ENCODE measurements around the gene PUS7.
"Not testable (repeated sequence)": the region's sequence is repeated elsewhere in the genome, so short reads cannot be mapped to it uniquely, and the experiment has no call there.

PUS7 gene

GRCh38 chr7:105444342-105444987 lies 77.6 kb downstream of the PUS7 start:
- no peak for DNase-seq (ENCODE audit: low read depth in 3 of 3)

GRCh38 chr7:105442214-105442613 lies 79.9 kb downstream of the PUS7 start:
- DNase-seq (ENCODE audit: low read depth in 3 of 3), result not testable (repeated sequence)

GRCh38 chr7:105439174-105439893 lies 82.7 kb downstream of the PUS7 start:
- peak in 1 of 3 experiments; percentile 9 for DNase-seq (ENCODE audit: low read depth in 3 of 3)

- no peak for DNase-seq (ENCODE audit: low read depth in 3 of 3)
These were observed 83.3 kb downstream of the PUS7 start for GRCh38 chr7:105438847-105439173.

- DNase-seq (ENCODE audit: low read depth in 3 of 3), result no peak
These were observed 83.8 kb downstream of the PUS7 start for GRCh38 chr7:105438254-105438653.

GRCh38 chr7:105437356-105437755 lies 84.7 kb downstream of the PUS7 start:
- DNase-seq (ENCODE audit: low read depth in 3 of 3), result not testable (repeated sequence)

- DNase-seq (ENCODE audit: low read depth in 3 of 3), result peak in 2 of 3 experiments; percentile 18 to 26
These were observed 92.1 kb downstream of the PUS7 start for GRCh38 chr7:105429746-105430612.

- no peak for DNase-seq (ENCODE audit: low read depth in 3 of 3)
These were observed 95.4 kb downstream of the PUS7 start for GRCh38 chr7:105426606-105427146.

- DNase-seq (ENCODE audit: low read depth in 3 of 3), result no peak
These were observed 98.1 kb downstream of the PUS7 start for GRCh38 chr7:105423987-105424386.

- DNase-seq (ENCODE audit: low read depth in 3 of 3), result no peak
These were observed 108.1 kb downstream of the PUS7 start for GRCh38 chr7:105413887-105414437.

GRCh38 chr7:105410774-105411173 lies 111.3 kb downstream of the PUS7 start:
- not testable (repeated sequence) for DNase-seq (ENCODE audit: low read depth in 3 of 3)

GRCh38 chr7:105409775-105410174 lies 112.3 kb downstream of the PUS7 start:
- DNase-seq (ENCODE audit: low read depth in 3 of 3), result not testable (repeated sequence)

- no peak for DNase-seq (ENCODE audit: low read depth in 3 of 3)
These were observed 113.2 kb downstream of the PUS7 start for GRCh38 chr7:105408791-105409410.

All from stimulated activated CD4-positive, alpha-beta T cell treated with anti-CD3 and anti-CD28 coated beads, TNF-alpha, amount 100 ng/mL, for 24 hours (primary cell).